Measurements from ENCODE around the gene TMEM120A.

TMEM120A gene

DNA sequence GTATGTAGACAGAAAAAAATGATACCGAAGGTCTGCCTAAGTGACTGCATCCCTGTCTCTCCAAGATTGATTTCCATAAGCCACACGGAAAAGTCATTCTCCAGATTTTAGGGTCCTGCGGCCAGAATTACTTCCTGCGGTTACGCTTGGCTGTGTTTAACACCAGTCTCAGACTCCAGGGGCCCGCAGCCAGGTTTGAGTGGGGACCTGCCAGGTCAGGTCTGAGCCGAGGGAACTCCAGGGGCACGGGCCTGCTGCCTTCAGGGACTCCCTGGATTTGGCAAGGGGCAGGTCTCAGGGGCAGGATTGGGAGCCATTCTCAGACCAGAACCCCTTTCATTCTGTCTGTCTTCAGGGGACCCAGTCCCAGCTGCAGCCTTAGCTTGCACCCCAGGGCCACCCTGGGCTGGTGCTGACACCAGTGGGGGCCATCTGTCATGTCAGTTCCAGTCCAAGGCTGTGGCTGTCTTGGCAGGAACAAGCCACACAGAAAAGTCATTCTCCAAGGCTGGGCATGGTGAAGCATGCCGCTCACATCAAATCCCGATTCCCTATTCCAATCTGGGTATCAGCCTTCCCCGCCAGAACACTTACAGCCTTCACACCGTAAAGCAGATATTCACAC is 39.0 kb downstream of the TMEM120A start:
- peaks cover 6% of the 10 kb centered on the region for H3K9me3 ChIP-seq (ENCODE audit: insufficient read depth, low read depth, low read length)
- WGBS (ENCODE audit: extremely low coverage, insufficient coverage, insufficient read length), result 100% methylated on average over 1 of the region's 12 CpGs
- peak overlapping the region; percentile 43 for H3K27ac ChIP-seq (ENCODE audit: low read depth, low read length)
- peaks cover 21 to 32% of the 10 kb centered on the region in 2 experiments for H3K4me1 ChIP-seq (ENCODE audit: control insufficient read depth in 1 of 2, insufficient read depth in 2 of 2, low read length in 2 of 2)
- H3K4me3 ChIP-seq (ENCODE audit: low read depth, low read length), result no peak overlapping the region
- peak overlapping the region; percentile 79 for H4K91ac ChIP-seq (ENCODE audit: low read depth, low read length)
- no peak overlapping the region for H3K23ac ChIP-seq (ENCODE audit: low read length)
- H3K4me2 ChIP-seq (ENCODE audit: low read length), result no peak overlapping the region
- peak overlapping the region; percentile 84 for H2BK12ac ChIP-seq (ENCODE audit: low read length)
- peak overlapping the region; percentile 89 for H3K18ac ChIP-seq (ENCODE audit: low read length)
- peaks cover 17% of the 10 kb centered on the region for H3K79me1 ChIP-seq (ENCODE audit: low read length)
- peaks cover 2% of the 10 kb centered on the region for H3K79me2 ChIP-seq (ENCODE audit: control insufficient read depth, insufficient read depth, low read length, poor library complexity)
- H2AK5ac ChIP-seq (ENCODE audit: low read length), result peak overlapping the region; percentile 93
- peak overlapping the region; percentile 76 for H4K12ac ChIP-seq (ENCODE audit: low read depth, low read length)
- H3K36me3 ChIP-seq (ENCODE audit: control insufficient read depth in 1 of 2, insufficient read depth in 2 of 2, low read length in 2 of 2), result peaks cover 17 to 28% of the 10 kb centered on the region in 2 experiments
- H3K14ac ChIP-seq (ENCODE audit: low read length), result peak overlapping the region; percentile 81
- no peak overlapping the region for H3K9ac ChIP-seq (ENCODE audit: low read length)
- no peak for DNase-seq
- peak overlapping the region; percentile 49 for H3K4ac ChIP-seq (ENCODE audit: low read depth, low read length)
- no peaks in the 10 kb centered on the region for H3K27me3 ChIP-seq (ENCODE audit: insufficient read depth, low read length)
- peak overlapping the region; percentile 57 for H2BK5ac ChIP-seq (ENCODE audit: low read depth, low read length, poor library complexity)
- peak overlapping the region; percentile 68 for H2BK120ac ChIP-seq (ENCODE audit: insufficient read depth, low read length, poor library complexity)
- peak overlapping the region; percentile 47 for H2AFZ ChIP-seq (ENCODE audit: insufficient read depth, low read length, poor library complexity)
- no peak overlapping the region for H4K8ac ChIP-seq (ENCODE audit: low read depth, low read length)

DNA sequence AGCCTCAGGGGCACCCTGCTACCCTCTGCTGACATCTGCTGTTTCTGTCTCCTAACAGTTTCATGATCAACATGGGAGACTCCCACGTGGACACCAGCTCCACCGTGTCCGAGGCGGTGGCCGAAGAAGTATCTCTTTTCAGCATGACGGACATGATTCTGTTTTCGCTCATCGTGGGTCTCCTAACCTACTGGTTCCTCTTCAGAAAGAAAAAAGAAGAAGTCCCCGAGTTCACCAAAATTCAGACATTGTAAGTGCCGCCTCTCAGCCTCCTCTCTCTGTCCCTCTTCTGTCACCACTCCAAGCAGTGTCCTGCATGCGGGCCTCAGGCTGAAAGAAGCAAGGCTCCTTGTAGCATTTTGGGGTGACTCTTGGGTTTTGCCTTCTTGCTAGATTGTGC is 40.5 kb downstream of the TMEM120A start:
- Histone ChIP-seq H3K4me2 (ENCODE audit: low read length) (no peak overlapping the region), H2BK5ac (ENCODE audit: low read depth, low read length, poor library complexity) (no peak overlapping the region), H2BK120ac (ENCODE audit: insufficient read depth, low read length, poor library complexity) (no peak overlapping the region), H3K23ac (ENCODE audit: low read length) (no peak overlapping the region), H2AK5ac (ENCODE audit: low read length) (no peak overlapping the region), H3K27me3 (ENCODE audit: insufficient read depth, low read length) (no peaks in the 10 kb centered on the region), H3K4ac (ENCODE audit: low read depth, low read length) (no peak overlapping the region), H3K79me2 (ENCODE audit: control insufficient read depth, insufficient read depth, low read length, poor library complexity) (peaks cover 2% of the 10 kb centered on the region), H3K9ac (ENCODE audit: low read length) (no peak overlapping the region), H3K14ac (ENCODE audit: low read length) (no peak overlapping the region), H2AFZ (ENCODE audit: insufficient read depth, low read length, poor library complexity) (no peak overlapping the region), H3K79me1 (ENCODE audit: low read length) (peaks cover 17% of the 10 kb centered on the region), H3K18ac (ENCODE audit: low read length) (no peak overlapping the region), H3K4me1 (ENCODE audit: control insufficient read depth in 1 of 2, insufficient read depth in 2 of 2, low read length in 2 of 2) (peaks cover 19 to 30% of the 10 kb centered on the region in 2 experiments), H3K36me3 (ENCODE audit: control insufficient read depth in 1 of 2, insufficient read depth in 2 of 2, low read length in 2 of 2) (peaks cover 15 to 25% of the 10 kb centered on the region in 2 experiments), H4K12ac (ENCODE audit: low read depth, low read length) (no peak overlapping the region), H3K9me3 (ENCODE audit: insufficient read depth, low read depth, low read length) (peaks cover 6% of the 10 kb centered on the region), H2BK12ac (ENCODE audit: low read length) (no peak overlapping the region), H3K4me3 (ENCODE audit: low read depth, low read length) (no peak overlapping the region), H3K27ac (ENCODE audit: low read depth, low read length) (no peak overlapping the region), H4K91ac (ENCODE audit: low read depth, low read length) (no peak overlapping the region), H4K8ac (ENCODE audit: low read depth, low read length) (no peak overlapping the region)
- DNase-seq, result no peak
- no CpG with 5 or more reads among the region's 11 CpGs for WGBS (ENCODE audit: extremely low coverage, insufficient coverage, insufficient read length)

DNA sequence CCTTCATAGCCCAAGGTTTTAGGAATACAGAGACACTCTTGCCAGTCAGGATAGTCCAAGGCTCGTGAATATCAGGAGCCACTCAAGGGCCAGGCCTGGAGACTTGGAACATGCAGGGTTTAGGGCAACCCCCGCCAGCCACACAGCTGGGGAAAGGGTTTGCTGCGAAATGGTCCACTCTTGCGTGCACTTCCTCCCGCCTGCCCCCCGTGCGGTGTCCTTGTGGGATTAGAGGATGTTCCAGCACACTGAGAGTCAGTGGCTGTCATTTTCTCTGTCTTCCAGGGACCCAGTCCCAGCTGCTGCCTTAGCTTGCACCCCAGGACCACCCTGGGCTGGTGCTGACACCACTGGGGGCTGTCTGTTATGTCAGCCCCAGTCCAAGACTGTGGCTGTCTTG is 41.0 kb downstream of the TMEM120A start:
- no peak overlapping the region for H2AK5ac ChIP-seq (ENCODE audit: low read length)
- no peak overlapping the region for H2BK5ac ChIP-seq (ENCODE audit: low read depth, low read length, poor library complexity)
- no peak overlapping the region for H2BK12ac ChIP-seq (ENCODE audit: low read length)
- H3K9ac ChIP-seq (ENCODE audit: low read length), result no peak overlapping the region
- DNase-seq, result no peak
- H4K8ac ChIP-seq (ENCODE audit: low read depth, low read length), result no peak overlapping the region
- peaks cover 18 to 28% of the 10 kb centered on the region in 2 experiments for H3K4me1 ChIP-seq (ENCODE audit: control insufficient read depth in 1 of 2, insufficient read depth in 2 of 2, low read length in 2 of 2)
- no peak overlapping the region for H2AFZ ChIP-seq (ENCODE audit: insufficient read depth, low read length, poor library complexity)
- H3K18ac ChIP-seq (ENCODE audit: low read length), result no peak overlapping the region
- H3K4ac ChIP-seq (ENCODE audit: low read depth, low read length), result no peak overlapping the region
- no CpG with 5 or more reads among the region's 7 CpGs for WGBS (ENCODE audit: extremely low coverage, insufficient coverage, insufficient read length)
- peaks cover 2% of the 10 kb centered on the region for H3K79me2 ChIP-seq (ENCODE audit: control insufficient read depth, insufficient read depth, low read length, poor library complexity)
- H3K79me1 ChIP-seq (ENCODE audit: low read length), result peaks cover 17% of the 10 kb centered on the region
- H3K14ac ChIP-seq (ENCODE audit: low read length), result no peak overlapping the region
- peaks cover 6% of the 10 kb centered on the region for H3K9me3 ChIP-seq (ENCODE audit: insufficient read depth, low read depth, low read length)
- H3K27me3 ChIP-seq (ENCODE audit: insufficient read depth, low read length), result no peaks in the 10 kb centered on the region
- H3K36me3 ChIP-seq (ENCODE audit: control insufficient read depth in 1 of 2, insufficient read depth in 2 of 2, low read length in 2 of 2), result peaks cover 15 to 25% of the 10 kb centered on the region in 2 experiments
- H3K4me2 ChIP-seq (ENCODE audit: low read length), result no peak overlapping the region
- H3K27ac ChIP-seq (ENCODE audit: low read depth, low read length), result no peak overlapping the region
- H3K4me3 ChIP-seq (ENCODE audit: low read depth, low read length), result no peak overlapping the region
- H4K12ac ChIP-seq (ENCODE audit: low read depth, low read length), result no peak overlapping the region
- H2BK120ac ChIP-seq (ENCODE audit: insufficient read depth, low read length, poor library complexity), result no peak overlapping the region
- no peak overlapping the region for H4K91ac ChIP-seq (ENCODE audit: low read depth, low read length)
- no peak overlapping the region for H3K23ac ChIP-seq (ENCODE audit: low read length)

DNA sequence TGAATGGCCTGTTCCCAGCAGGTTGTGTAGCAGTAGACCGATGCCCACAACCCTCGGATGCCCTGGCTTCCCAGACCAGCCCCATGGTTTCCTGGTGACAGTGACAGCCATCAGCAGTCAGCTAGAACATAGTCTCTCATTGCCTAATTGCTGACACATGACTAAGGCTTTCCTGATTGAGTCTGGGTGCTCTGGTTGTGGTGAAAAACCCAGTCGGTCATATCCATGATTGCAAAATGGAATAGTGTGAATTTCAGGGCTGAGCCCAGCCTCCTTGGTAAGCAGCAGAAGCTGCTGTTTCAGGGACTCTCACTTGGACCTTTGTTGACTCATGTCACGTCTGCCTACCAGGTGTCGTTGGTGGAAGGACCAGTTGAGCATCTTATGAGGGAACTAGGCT is 42.9 kb downstream of the TMEM120A start:
- H4K8ac ChIP-seq (ENCODE audit: low read depth, low read length), result no peak overlapping the region
- no peak overlapping the region for H2BK120ac ChIP-seq (ENCODE audit: insufficient read depth, low read length, poor library complexity)
- no peak overlapping the region for H2BK12ac ChIP-seq (ENCODE audit: low read length)
- peak overlapping the region; percentile 13 for H3K4ac ChIP-seq (ENCODE audit: low read depth, low read length)
- H3K27me3 ChIP-seq (ENCODE audit: insufficient read depth, low read length), result no peaks in the 10 kb centered on the region
- peaks cover 12% of the 10 kb centered on the region in 2 experiments for H3K4me1 ChIP-seq (ENCODE audit: control insufficient read depth in 1 of 2, insufficient read depth in 2 of 2, low read length in 2 of 2)
- H3K9me3 ChIP-seq (ENCODE audit: insufficient read depth, low read depth, low read length), result peaks cover 6% of the 10 kb centered on the region
- H2AFZ ChIP-seq (ENCODE audit: insufficient read depth, low read length, poor library complexity), result no peak overlapping the region
- no peak overlapping the region for H3K23ac ChIP-seq (ENCODE audit: low read length)
- H4K91ac ChIP-seq (ENCODE audit: low read depth, low read length), result no peak overlapping the region
- no peak overlapping the region for H3K9ac ChIP-seq (ENCODE audit: low read length)
- H3K14ac ChIP-seq (ENCODE audit: low read length), result no peak overlapping the region
- no peak overlapping the region for H3K4me2 ChIP-seq (ENCODE audit: low read length)
- peaks cover 9% of the 10 kb centered on the region for H3K79me1 ChIP-seq (ENCODE audit: low read length)
- H2AK5ac ChIP-seq (ENCODE audit: low read length), result no peak overlapping the region
- H3K79me2 ChIP-seq (ENCODE audit: control insufficient read depth, insufficient read depth, low read length, poor library complexity), result peaks cover 2% of the 10 kb centered on the region
- no peak overlapping the region for H3K18ac ChIP-seq (ENCODE audit: low read length)
- no peak overlapping the region for H3K4me3 ChIP-seq (ENCODE audit: low read depth, low read length)
- H3K27ac ChIP-seq (ENCODE audit: low read depth, low read length), result no peak overlapping the region
- H2BK5ac ChIP-seq (ENCODE audit: low read depth, low read length, poor library complexity), result no peak overlapping the region
- H3K36me3 ChIP-seq (ENCODE audit: control insufficient read depth in 1 of 2, insufficient read depth in 2 of 2, low read length in 2 of 2), result peaks cover 18 to 26% of the 10 kb centered on the region in 2 experiments
- peak; percentile 95 to 98 for DNase-seq
- H4K12ac ChIP-seq (ENCODE audit: low read depth, low read length), result no peak overlapping the region
- no CpG with 5 or more reads among the region's 5 CpGs for WGBS (ENCODE audit: extremely low coverage, insufficient coverage, insufficient read length)
